K562 (cell line): ENCODE results near the gene SLC30A7.

Experiments
- CREM ChIP-seq: IDR thresholded peaks from 2 replicates; pipeline ENCODE4 v1.6.1; 2014; ENCODE audit warnings: antibody characterized with exemption, low read depth
- ELF4 ChIP-seq: fragments of 450-650 bp; formaldehyde crosslinking; IDR thresholded peaks from 2 replicates; pipeline ENCODE4 v1.4.0; 2022; ENCODE audit warnings: missing genetic modification characterization
- ESRRA ChIP-seq: fragments of 450-650 bp; IDR thresholded peaks from 2 replicates; pipeline ENCODE4 v1.6.1; 2014; ENCODE audit warnings: low read depth, mild to moderate bottlenecking, moderate library complexity, borderline replicate concordance
- SPI1 ChIP-seq: IDR thresholded peaks from 2 replicates; pipeline ENCODE4 v1.6.1; 2011; ENCODE audit warnings: low read depth, low read length, control low read depth, borderline replicate concordance
- ZNF143 ChIP-seq: sonication (generic); formaldehyde crosslinking; IDR thresholded peaks from 2 replicates; pipeline ENCODE4 v1.9.0; 2022; ENCODE audit warnings: mild to moderate bottlenecking, missing genetic modification reagents
- TF ChIP-seq, protein P1 (sequence below): fragments of 250-450 bp; sonication (Bioruptor Pico); IDR thresholded peaks from 2 replicates; pipeline ENCODE4 v1.9.0; 2021; ENCODE audit warnings: mild to moderate bottlenecking, inconsistent platforms
- TF ChIP-seq, protein P2 (sequence below): sonication (generic); formaldehyde crosslinking; IDR thresholded peaks from 2 replicates; pipeline ENCODE4 v1.8.1; 2023; ENCODE audit warnings: mild to moderate bottlenecking, missing genetic modification reagents

DNA sequence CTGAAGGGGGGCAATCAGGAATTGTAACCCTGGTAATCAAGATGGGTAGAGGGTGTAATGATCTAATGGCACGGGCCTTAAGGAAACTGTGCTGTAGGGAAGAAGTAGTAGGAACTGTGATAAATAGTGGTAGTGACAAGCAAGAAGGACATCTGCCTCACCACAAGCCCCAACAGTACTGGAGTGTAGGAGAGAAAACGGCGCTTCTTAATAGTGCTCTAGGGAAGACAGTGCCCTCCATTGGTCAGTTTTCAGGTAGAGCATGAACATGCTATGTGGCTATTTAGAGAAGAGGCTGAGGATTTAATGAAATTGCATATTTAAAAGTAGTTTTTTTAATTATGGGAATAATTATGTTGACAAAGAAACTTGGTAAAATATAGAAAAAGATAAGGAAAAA lies 32.2 kb downstream of the SLC30A7 start:
- TF ChIP-seq, protein P1, sequence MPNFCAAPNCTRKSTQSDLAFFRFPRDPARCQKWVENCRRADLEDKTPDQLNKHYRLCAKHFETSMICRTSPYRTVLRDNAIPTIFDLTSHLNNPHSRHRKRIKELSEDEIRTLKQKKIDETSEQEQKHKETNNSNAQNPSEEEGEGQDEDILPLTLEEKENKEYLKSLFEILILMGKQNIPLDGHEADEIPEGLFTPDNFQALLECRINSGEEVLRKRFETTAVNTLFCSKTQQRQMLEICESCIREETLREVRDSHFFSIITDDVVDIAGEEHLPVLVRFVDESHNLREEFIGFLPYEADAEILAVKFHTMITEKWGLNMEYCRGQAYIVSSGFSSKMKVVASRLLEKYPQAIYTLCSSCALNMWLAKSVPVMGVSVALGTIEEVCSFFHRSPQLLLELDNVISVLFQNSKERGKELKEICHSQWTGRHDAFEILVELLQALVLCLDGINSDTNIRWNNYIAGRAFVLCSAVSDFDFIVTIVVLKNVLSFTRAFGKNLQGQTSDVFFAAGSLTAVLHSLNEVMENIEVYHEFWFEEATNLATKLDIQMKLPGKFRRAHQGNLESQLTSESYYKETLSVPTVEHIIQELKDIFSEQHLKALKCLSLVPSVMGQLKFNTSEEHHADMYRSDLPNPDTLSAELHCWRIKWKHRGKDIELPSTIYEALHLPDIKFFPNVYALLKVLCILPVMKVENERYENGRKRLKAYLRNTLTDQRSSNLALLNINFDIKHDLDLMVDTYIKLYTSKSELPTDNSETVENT (CRISPR knock-in tag) = no peak
- TF ChIP-seq CREM (no peak), ZNF143 (no peak), SPI1 (no peak), ESRRA (no peak), ELF4 (no peak)
- TF ChIP-seq, protein P2, sequence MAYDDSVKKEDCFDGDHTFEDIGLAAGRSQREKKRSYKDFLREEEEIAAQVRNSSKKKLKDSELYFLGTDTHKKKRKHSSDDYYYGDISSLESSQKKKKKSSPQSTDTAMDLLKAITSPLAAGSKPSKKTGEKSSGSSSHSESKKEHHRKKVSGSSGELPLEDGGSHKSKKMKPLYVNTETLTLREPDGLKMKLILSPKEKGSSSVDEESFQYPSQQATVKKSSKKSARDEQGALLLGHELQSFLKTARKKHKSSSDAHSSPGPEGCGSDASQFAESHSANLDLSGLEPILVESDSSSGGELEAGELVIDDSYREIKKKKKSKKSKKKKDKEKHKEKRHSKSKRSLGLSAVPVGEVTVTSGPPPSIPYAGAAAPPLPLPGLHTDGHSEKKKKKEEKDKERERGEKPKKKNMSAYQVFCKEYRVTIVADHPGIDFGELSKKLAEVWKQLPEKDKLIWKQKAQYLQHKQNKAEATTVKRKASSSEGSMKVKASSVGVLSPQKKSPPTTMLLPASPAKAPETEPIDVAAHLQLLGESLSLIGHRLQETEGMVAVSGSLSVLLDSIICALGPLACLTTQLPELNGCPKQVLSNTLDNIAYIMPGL (CRISPR knock-in tag) = no peak
